ENCODE measurements around the gene ARHGEF4.

Gene ARHGEF4

GRCh38 chr2:131048641-131049040, 211.9 kb downstream of the ARHGEF4 start:
- TF ChIP-seq EZH2 (optimal IDR thresholded peaks at IDR 0.05; ENCODE audit: low read depth, low read length) (no peak), EZH2phosphoT487 (IDR thresholded peaks at IDR 0.05; ENCODE audit: low read length) (no peak), CTCF (IDR thresholded peaks at IDR 0.05; ENCODE audit: low read length) (no peak)
- no peaks in the 10 kb centered on the region for H3F3A ChIP-seq (ENCODE audit: insufficient read depth, low read length)

GRCh38 chr2:131049150-131049718, 212.5 kb downstream of the ARHGEF4 start:
- no peaks in the 10 kb centered on the region for H3K4me1 ChIP-seq (ENCODE audit: low read length)
- no peaks in the 10 kb centered on the region for H3K9me2 ChIP-seq (replicated peaks; ENCODE audit: insufficient read depth, low read length)
- H2AFZ ChIP-seq (ENCODE audit: low read length), result no peak overlapping the region
- no peak overlapping the region for H3K27ac ChIP-seq (ENCODE audit: low read length)
- TF ChIP-seq EZH2 (optimal IDR thresholded peaks at IDR 0.05; ENCODE audit: low read depth, low read length), result no peak
- no peak for TF ChIP-seq CTCF (IDR thresholded peaks at IDR 0.05; ENCODE audit: low read length)
- TF ChIP-seq EZH2phosphoT487 (IDR thresholded peaks at IDR 0.05; ENCODE audit: low read length), result no peak
- H3K4me2 ChIP-seq (ENCODE audit: low read depth, low read length), result no peak overlapping the region
- no peak for DNase-seq
- H3K36me3 ChIP-seq (replicated peaks; ENCODE audit: insufficient read depth, low read length), result 0 out of 2 replicates have a peak, but pooled peaks cover 3% of the 10 kb centered on the region
- H3K4me3 ChIP-seq (ENCODE audit: low read length), result no peak overlapping the region
- H3K9me3 ChIP-seq (replicated peaks; ENCODE audit: insufficient read depth, low read length), result no peaks in the 10 kb centered on the region
- H3K79me2 ChIP-seq (ENCODE audit: low read length), result peaks cover 26% of the 10 kb centered on the region
- no peaks in the 10 kb centered on the region for H3F3A ChIP-seq (ENCODE audit: insufficient read depth, low read length)
- no peaks in the 10 kb centered on the region for H3K27me3 ChIP-seq (replicated peaks; ENCODE audit: insufficient read depth, low read length)
- H4K20me1 ChIP-seq (ENCODE audit: insufficient read depth, low read length), result no peaks in the 10 kb centered on the region
- no peak overlapping the region for H3K9ac ChIP-seq (ENCODE audit: low read length)

More at GRCh38 chr2:131048641-131049040, 211.9 kb downstream of the ARHGEF4 start:
- Histone ChIP-seq H3K9me3 (replicated peaks; ENCODE audit: insufficient read depth, low read length) (no peaks in the 10 kb centered on the region), H3K9ac (ENCODE audit: low read length) (no peak overlapping the region), H3K9me2 (replicated peaks; ENCODE audit: insufficient read depth, low read length) (no peaks in the 10 kb centered on the region), H4K20me1 (ENCODE audit: insufficient read depth, low read length) (no peaks in the 10 kb centered on the region), H3K4me2 (ENCODE audit: low read depth, low read length) (no peak overlapping the region), H2AFZ (ENCODE audit: low read length) (no peak overlapping the region), H3K79me2 (ENCODE audit: low read length) (peaks cover 25% of the 10 kb centered on the region), H3K27me3 (replicated peaks; ENCODE audit: insufficient read depth, low read length) (no peaks in the 10 kb centered on the region), H3K4me3 (ENCODE audit: low read length) (no peak overlapping the region), H3K27ac (ENCODE audit: low read length) (no peak overlapping the region), H3K36me3 (replicated peaks; ENCODE audit: insufficient read depth, low read length) (0 out of 2 replicates have a peak, but pooled peaks cover 3% of the 10 kb centered on the region), H3K4me1 (ENCODE audit: low read length) (no peaks in the 10 kb centered on the region)
- DNase-seq, result no peak

- H4K20me1 ChIP-seq (ENCODE audit: insufficient read depth, low read length), result peaks cover under 1% of the 10 kb centered on the region; the same call in 1 of the 2 replicates
- no peaks in the 10 kb centered on the region for H3F3A ChIP-seq (ENCODE audit: insufficient read depth, low read length)
- H3K27me3 ChIP-seq (replicated peaks; ENCODE audit: insufficient read depth, low read length), result no peaks in the 10 kb centered on the region
- peaks cover 42% of the 10 kb centered on the region for H3K79me2 ChIP-seq (ENCODE audit: low read length)
- H3K4me3 ChIP-seq (ENCODE audit: low read length), result no peak overlapping the region
- H3K36me3 ChIP-seq (replicated peaks; ENCODE audit: insufficient read depth, low read length), result 0 out of 2 replicates have a peak, but pooled peaks cover 3% of the 10 kb centered on the region
- H3K9ac ChIP-seq (ENCODE audit: low read length), result no peak overlapping the region
- no peak for TF ChIP-seq EZH2 (optimal IDR thresholded peaks at IDR 0.05; ENCODE audit: low read depth, low read length)
- no peak for TF ChIP-seq EZH2phosphoT487 (IDR thresholded peaks at IDR 0.05; ENCODE audit: low read length)
- no peak for TF ChIP-seq CTCF (IDR thresholded peaks at IDR 0.05; ENCODE audit: low read length)
- no peak overlapping the region for H2AFZ ChIP-seq (ENCODE audit: low read length)
- no peak for DNase-seq
- no peaks in the 10 kb centered on the region for H3K9me3 ChIP-seq (replicated peaks; ENCODE audit: insufficient read depth, low read length)
- no peaks in the 10 kb centered on the region for H3K4me1 ChIP-seq (ENCODE audit: low read length)
- H3K9me2 ChIP-seq (replicated peaks; ENCODE audit: insufficient read depth, low read length), result no peaks in the 10 kb centered on the region
- H3K27ac ChIP-seq (ENCODE audit: low read length), result no peak overlapping the region
- no peak overlapping the region for H3K4me2 ChIP-seq (ENCODE audit: low read depth, low read length)
Observed at GRCh38 chr2:131050896-131051295, 214.2 kb downstream of the ARHGEF4 start.
